Measurements from ENCODE around the gene CNTN5. TPM values are rescaled to one million over a fixed set of nuclear protein-coding genes. Genes with fewer than 3 reads are reported as not detected.

CNTN5 gene
- total and polyA plus RNA-seq, 2 donors (not counting 1 experiment from before 2014, with no cell fraction given): 0.17 TPM; not detected in 1

GRCh38 chr11:99311870-99312269 lies 291.1 kb downstream of the CNTN5 start:
- Histone ChIP-seq H3K4me3 (replicated peaks in 1 of 4; ENCODE audit: control extremely low read depth in 1 of 4, insufficient read depth in 1 of 4, low read depth in 3 of 4, low read length in 4 of 4) (no peak overlapping the region), H3K4me1 (ENCODE audit: control insufficient read depth, extremely low read depth, insufficient read depth, low read length) (no peaks in the 10 kb centered on the region), H4K20me1 (ENCODE audit: control insufficient read depth, extremely low read depth, insufficient read depth, low read length) (no peaks in the 10 kb centered on the region), H3K9ac (ENCODE audit: insufficient read depth, low read length) (no peak overlapping the region), H3K27ac (ENCODE audit: insufficient read depth, low read length) (no peak overlapping the region), H3K9me3 (ENCODE audit: control insufficient read depth, insufficient read depth, low read depth, low read length) (no peaks in the 10 kb centered on the region), H3K27me3 (ENCODE audit: control insufficient read depth, insufficient read depth, low read length) (no peaks in the 10 kb centered on the region), H3K4me2 (ENCODE audit: extremely low read depth, insufficient read depth, low read length) (no peak overlapping the region), H2AFZ (ENCODE audit: low read length) (no peak overlapping the region), H3K36me3 (ENCODE audit: control insufficient read depth, insufficient read depth, low read length) (no peaks in the 10 kb centered on the region), H3K79me2 (ENCODE audit: control insufficient read depth, insufficient read depth, low read length) (no peaks in the 10 kb centered on the region)
- no peak for TF ChIP-seq EZH2 (IDR thresholded peaks at IDR 0.05; ENCODE audit: low read length, missing control alignments)
- no peak for TF ChIP-seq CTCF (conservative IDR thresholded peaks at IDR 0.05 in 1 of 2, IDR thresholded peaks at IDR 0.05 in 1 of 2; ENCODE audit: low read depth in 1 of 2, low read length in 2 of 2)
- DNase-seq (ENCODE audit: low read depth in 2 of 2): no peak

- TF ChIP-seq EZH2 (IDR thresholded peaks at IDR 0.05; ENCODE audit: low read length, missing control alignments): no peak
- peak overlapping the region in 1 of 4 experiments; percentile 42 for H3K4me3 ChIP-seq (replicated peaks in 1 of 4; ENCODE audit: control extremely low read depth in 1 of 4, insufficient read depth in 1 of 4, low read depth in 3 of 4, low read length in 4 of 4)
- H3K4me2 ChIP-seq (ENCODE audit: extremely low read depth, insufficient read depth, low read length): no peak overlapping the region
Measured at GRCh38 chr11:99316776-99317520, 296.2 kb downstream of the CNTN5 start.

DNA sequence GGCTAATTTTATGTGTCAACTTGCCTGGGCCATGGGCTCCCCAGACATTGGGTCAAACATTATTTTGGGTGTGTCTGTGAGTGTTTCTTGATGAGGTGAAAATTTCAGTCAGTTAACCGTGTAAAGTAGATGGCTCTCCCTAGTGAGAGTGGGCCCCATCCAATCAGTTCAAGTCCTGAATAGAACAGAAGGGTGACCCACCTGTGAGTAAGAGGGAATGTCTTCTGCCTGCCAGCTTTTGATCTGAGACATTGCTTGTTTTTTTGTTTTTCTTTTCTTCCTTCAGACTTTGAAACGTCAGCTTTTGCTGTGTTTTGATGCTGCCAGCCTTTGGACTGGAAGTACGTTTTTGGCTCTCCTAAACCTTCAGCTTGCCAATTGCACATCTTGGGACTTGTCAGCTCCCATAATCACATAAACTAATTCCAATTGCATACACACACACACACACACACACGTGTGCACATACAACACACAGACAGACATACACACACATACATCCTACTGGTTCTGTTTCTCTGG lies 300.1 kb downstream of the CNTN5 start:
- Histone ChIP-seq H3K27ac (ENCODE audit: insufficient read depth, low read length) (no peak overlapping the region), H4K20me1 (ENCODE audit: control insufficient read depth, extremely low read depth, insufficient read depth, low read length) (no peaks in the 10 kb centered on the region), H3K4me3 (replicated peaks in 1 of 4; ENCODE audit: control extremely low read depth in 1 of 4, insufficient read depth in 1 of 4, low read depth in 3 of 4, low read length in 4 of 4) (no peak overlapping the region), H3K9ac (ENCODE audit: insufficient read depth, low read length) (no peak overlapping the region), H3K4me2 (ENCODE audit: extremely low read depth, insufficient read depth, low read length) (no peak overlapping the region), H3K36me3 (ENCODE audit: control insufficient read depth, insufficient read depth, low read length) (no peaks in the 10 kb centered on the region), H3K4me1 (ENCODE audit: control insufficient read depth, extremely low read depth, insufficient read depth, low read length) (no peaks in the 10 kb centered on the region), H3K9me3 (ENCODE audit: control insufficient read depth, insufficient read depth, low read depth, low read length) (no peaks in the 10 kb centered on the region), H2AFZ (ENCODE audit: low read length) (no peak overlapping the region), H3K27me3 (ENCODE audit: control insufficient read depth, insufficient read depth, low read length) (no peaks in the 10 kb centered on the region), H3K79me2 (ENCODE audit: control insufficient read depth, insufficient read depth, low read length) (no peaks in the 10 kb centered on the region)
- TF ChIP-seq EZH2 (IDR thresholded peaks at IDR 0.05; ENCODE audit: low read length, missing control alignments): no peak
- no peak for TF ChIP-seq CTCF (conservative IDR thresholded peaks at IDR 0.05 in 1 of 2, IDR thresholded peaks at IDR 0.05 in 1 of 2; ENCODE audit: low read depth in 1 of 2, low read length in 2 of 2)
- no peak for DNase-seq (ENCODE audit: low read depth in 2 of 2)

More at GRCh38 chr11:99316776-99317520, 296.2 kb downstream of the CNTN5 start:
- Histone ChIP-seq H3K79me2 (ENCODE audit: control insufficient read depth, insufficient read depth, low read length) (no peaks in the 10 kb centered on the region), H3K4me1 (ENCODE audit: control insufficient read depth, extremely low read depth, insufficient read depth, low read length) (no peaks in the 10 kb centered on the region), H3K9me3 (ENCODE audit: control insufficient read depth, insufficient read depth, low read depth, low read length) (no peaks in the 10 kb centered on the region), H3K9ac (ENCODE audit: insufficient read depth, low read length) (no peak overlapping the region), H2AFZ (ENCODE audit: low read length) (no peak overlapping the region), H3K27ac (ENCODE audit: insufficient read depth, low read length) (no peak overlapping the region), H3K27me3 (ENCODE audit: control insufficient read depth, insufficient read depth, low read length) (no peaks in the 10 kb centered on the region), H4K20me1 (ENCODE audit: control insufficient read depth, extremely low read depth, insufficient read depth, low read length) (no peaks in the 10 kb centered on the region), H3K36me3 (ENCODE audit: control insufficient read depth, insufficient read depth, low read length) (no peaks in the 10 kb centered on the region)
- DNase-seq (ENCODE audit: low read depth in 2 of 2): peak; percentile 21 to 36
